K562 (cell line): ENCODE data around the gene NDUFAF2. TPM values are rescaled to one million over a fixed set of nuclear protein-coding genes. Genes with fewer than 3 reads are reported as not detected.
A peak's percentile ranks its signal among the peaks of the same experiment; 100 is the strongest.

ENCODE experiments used
- ARID4B ChIP-seq: sonication (generic); formaldehyde crosslinking; IDR thresholded peaks from 2 replicates; pipeline ENCODE4 v1.8.0; 2022; ENCODE audit warnings: mild to moderate bottlenecking, missing genetic modification reagents
- CLOCK ChIP-seq: fragments of 250-450 bp; sonication (Bioruptor Pico); IDR thresholded peaks from 2 replicates; pipeline ENCODE4 v1.4.0; 2020; ENCODE audit warnings: mild to moderate bottlenecking, moderate library complexity, borderline replicate concordance
- CTCF ChIP-seq, 3 experiments: IDR thresholded peaks in 2 of 3; conservative IDR thresholded peaks in 1 of 3; 2 replicates each; pipeline ENCODE4 v1.5.1; 2011 to 2012; ENCODE audit warnings: low read length in 3 of 3, mild to moderate bottlenecking in 3 of 3, control low read depth in 2 of 3, improper control_type of control experiment in 1 of 3, inconsistent platforms in 1 of 3, low read depth in 1 of 3, mixed read lengths in 1 of 3, moderate library complexity in 1 of 3; ENCODE audit not compliant: insufficient read depth in 2 of 3
- DPF2 ChIP-seq: fragments of 450-650 bp; IDR thresholded peaks from 2 replicates; pipeline ENCODE4 v1.6.1; 2016
- ERF ChIP-seq: fragments of 450-650 bp; formaldehyde crosslinking; IDR thresholded peaks from 2 replicates; pipeline ENCODE4 v1.4.0; 2020; ENCODE audit warnings: mild to moderate bottlenecking, mixed read lengths
- FOS ChIP-seq: IDR thresholded peaks from 3 replicates; pipeline ENCODE4 v1.6.1; 2011; ENCODE audit not compliant: insufficient read length; ENCODE audit errors: extremely low read depth
- PHB ChIP-seq: fragments of 250-450 bp; sonication (Bioruptor Pico); IDR thresholded peaks from 2 replicates; pipeline ENCODE4 v1.5.0; 2021
- RREB1 ChIP-seq: fragments of 250-450 bp; sonication (Bioruptor Pico); IDR thresholded peaks from 2 replicates; pipeline ENCODE4 v1.4.0; 2020
- SIN3B ChIP-seq: fragments of 450-650 bp; IDR thresholded peaks from 2 replicates; pipeline ENCODE4 v1.6.1; 2017; ENCODE audit warnings: low read depth, mild to moderate bottlenecking, moderate library complexity
- SRSF3 ChIP-seq: fragments of 200-400 bp; formaldehyde crosslinking; IDR thresholded peaks from 2 replicates; pipeline ENCODE4 v1.6.1; 2016; ENCODE audit warnings: mild to moderate bottlenecking, low read length, moderate library complexity; ENCODE audit not compliant: insufficient read depth
- SRSF9 ChIP-seq: fragments of 200-400 bp; formaldehyde crosslinking; IDR thresholded peaks from 2 replicates; pipeline ENCODE4 v1.6.1; 2017; ENCODE audit warnings: low read depth, low read length, borderline replicate concordance
- polyA plus RNA-seq, 8 experiments: library from polyadenylated mRNA; depleted of rRNA in 4 of 8; stranded (reverse) in 5 of 8; unstranded in 3 of 8; fragments of >200 nt; fragmentation: Nextera tagmentation in 2 of 8; fragmentation: Illumina TruSeq in 1 of 8; extraction: Ambion mirVana in 2 of 8; extraction: Trizol in 1 of 8; gene quantifications; 2 replicates each; pipeline versions ENCODE4 v1.2.1 to v1.2.3, GENCODE V29; 2011 to 2014; ENCODE audit warnings: inconsistent platforms in 1 of 8, missing spikeins in 1 of 8
- total RNA-seq, 7 experiments: library from RNA; depleted of rRNA in 6 of 7; stranded (reverse); fragments of >200 nt in 6 of 7; fragmentation: Illumina TruSeq in 2 of 7; extraction: Trizol in 2 of 7; gene quantifications; 2 replicates each; pipeline versions ENCODE4 v1.2.1 to v1.2.3, GENCODE V29; 2011 to 2021; ENCODE audit warnings: low replicate concordance in 1 of 7

Gene NDUFAF2
- total and polyA plus RNA-seq, 9 of the 15 experiments (the other 6 are each of a cell fraction or from before 2014, with no cell fraction given): 56.0 to 155 (median 95.9) TPM

- TF ChIP-seq SRSF3 (no peak), FOS (no peak), ERF (CRISPR knock-in tag) (no peak), SIN3B (peak; percentile 58; the same call in 1 of the 2 replicates), ARID4B (CRISPR knock-in tag) (peak; percentile 78), DPF2 (no peak; the same call in 1 of the 2 replicates), CTCF (IDR thresholded peaks at IDR 0.05 in 2 of 3, conservative IDR thresholded peaks at IDR 0.05 in 1 of 3; ENCODE audit: insufficient read depth in 2 of 3, low read depth in 1 of 3, low read length in 3 of 3) (no peak), CLOCK (CRISPR knock-in tag) (no peak), PHB (CRISPR knock-in tag) (no peak), SRSF9 (no peak), RREB1 (CRISPR knock-in tag) (no peak)
Observed at GRCh38 chr5:61162010-61162831, 217.2 kb downstream of the NDUFAF2 start, which contains the start of gene SMIM15 (continued).
